Measurements from ENCODE around the gene TSPAN1. TPM values are rescaled to one million over a fixed set of nuclear protein-coding genes. Genes with fewer than 3 reads are reported as not detected.
A peak's percentile ranks its signal among the peaks of the same experiment; 100 is the strongest.

TSPAN1 gene
- total RNA-seq, 1 donor: not detected

- Histone ChIP-seq H3K27me3 (ENCODE audit: insufficient read depth, low read length) (no peaks in the 10 kb centered on the region), H3K4me3 (ENCODE audit: low read length) (no peak overlapping the region), H3K9me3 (ENCODE audit: low read depth, low read length) (no peaks in the 10 kb centered on the region), H3K4me1 (ENCODE audit: insufficient read depth, low read length) (no peaks in the 10 kb centered on the region)
Measured at GRCh38 chr1:46152016-46152415, 22.9 kb upstream of the TSPAN1 start.

DNA sequence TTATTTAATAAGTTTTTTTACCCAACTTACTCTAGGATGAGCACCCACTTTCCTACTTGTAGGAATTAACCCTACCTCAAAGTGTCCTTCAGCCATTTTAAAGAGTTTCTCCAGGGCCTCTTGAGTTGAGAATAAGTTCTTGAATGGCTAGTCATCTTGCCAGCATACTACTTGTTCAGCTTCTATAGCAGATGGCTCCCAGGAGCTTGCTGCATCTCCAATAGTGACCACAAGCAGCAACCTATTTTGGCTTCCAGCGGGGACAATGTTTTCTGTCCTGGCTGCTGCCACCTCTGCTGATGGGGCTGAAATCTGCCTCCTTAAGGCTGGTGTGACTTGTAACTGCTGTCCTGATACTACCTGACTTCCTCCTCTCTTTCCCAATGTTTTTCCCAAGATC lies 21.7 kb upstream of the TSPAN1 start:
- H3K4me1 ChIP-seq (ENCODE audit: insufficient read depth, low read length): no peaks in the 10 kb centered on the region
- no peaks in the 10 kb centered on the region for H3K9me3 ChIP-seq (ENCODE audit: low read depth, low read length)
- H3K27me3 ChIP-seq (ENCODE audit: insufficient read depth, low read length): no peaks in the 10 kb centered on the region
- H3K4me3 ChIP-seq (ENCODE audit: low read length): no peak overlapping the region

DNA sequence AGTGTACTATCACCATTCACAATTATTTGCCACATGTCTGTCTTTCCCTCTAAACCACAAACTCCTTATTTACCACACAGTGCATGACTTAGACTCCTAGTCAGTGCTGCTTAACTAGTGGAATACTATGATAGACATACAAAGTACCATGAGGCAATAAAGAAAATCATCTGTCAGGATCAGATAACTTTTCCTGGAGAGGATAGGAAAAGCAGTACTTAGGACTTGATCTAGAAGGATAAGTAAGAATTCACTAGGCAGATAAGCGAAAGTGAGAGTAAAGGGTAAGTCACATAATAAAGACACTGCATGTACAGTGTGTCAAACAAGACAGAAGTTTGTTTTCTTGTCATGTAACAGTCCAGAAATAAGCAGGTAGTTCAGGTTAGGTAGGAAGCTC lies 21.2 kb upstream of the TSPAN1 start:
- no peaks in the 10 kb centered on the region for H3K9me3 ChIP-seq (ENCODE audit: low read depth, low read length)

GRCh38 chr1:46157916-46158311 lies 17.0 kb upstream of the TSPAN1 start:
- Histone ChIP-seq H3K4me3 (ENCODE audit: low read length) (no peak overlapping the region), H3K27me3 (ENCODE audit: insufficient read depth, low read length) (no peaks in the 10 kb centered on the region), H3K9me3 (ENCODE audit: low read depth, low read length) (no peaks in the 10 kb centered on the region), H3K4me1 (ENCODE audit: insufficient read depth, low read length) (no peaks in the 10 kb centered on the region)

More for the DNA sequence above, 21.2 kb upstream of the TSPAN1 start:
- Histone ChIP-seq H3K4me1 (ENCODE audit: insufficient read depth, low read length) (no peaks in the 10 kb centered on the region), H3K27me3 (ENCODE audit: insufficient read depth, low read length) (no peaks in the 10 kb centered on the region), H3K4me3 (ENCODE audit: low read length) (no peak overlapping the region)

- Histone ChIP-seq H3K27me3 (ENCODE audit: insufficient read depth, low read length) (no peaks in the 10 kb centered on the region), H3K9me3 (ENCODE audit: low read depth, low read length) (no peaks in the 10 kb centered on the region), H3K4me1 (ENCODE audit: insufficient read depth, low read length) (no peaks in the 10 kb centered on the region), H3K4me3 (ENCODE audit: low read length) (no peak overlapping the region)
Measured at GRCh38 chr1:46158312-46159281, 16.3 kb upstream of the TSPAN1 start.

DNA sequence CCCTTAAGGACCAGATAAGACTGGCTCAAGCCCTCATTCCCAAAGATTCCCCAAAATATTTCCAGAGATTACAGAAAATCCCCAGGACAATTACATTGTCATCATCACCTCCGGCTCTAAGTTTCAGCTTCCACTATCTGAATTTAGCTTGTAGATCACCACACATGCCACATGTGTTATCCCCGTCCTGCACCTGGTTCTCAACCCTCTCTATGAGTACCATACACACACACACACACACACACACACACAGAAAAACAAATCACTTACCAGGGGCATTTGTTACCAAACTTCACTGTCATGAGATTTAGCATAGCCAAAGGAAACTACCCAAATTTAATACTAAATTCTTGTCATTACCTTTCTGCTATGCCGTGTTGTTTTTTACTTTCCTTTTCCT lies 15.4 kb upstream of the TSPAN1 start:
- no peaks in the 10 kb centered on the region for H3K27me3 ChIP-seq (ENCODE audit: insufficient read depth, low read length)
- no peak overlapping the region for H3K4me3 ChIP-seq (ENCODE audit: low read length)
- no peaks in the 10 kb centered on the region for H3K9me3 ChIP-seq (ENCODE audit: low read depth, low read length)
- no peaks in the 10 kb centered on the region for H3K4me1 ChIP-seq (ENCODE audit: insufficient read depth, low read length)

- Histone ChIP-seq H3K9me3 (ENCODE audit: low read depth, low read length) (no peaks in the 10 kb centered on the region), H3K4me1 (ENCODE audit: insufficient read depth, low read length) (no peaks in the 10 kb centered on the region), H3K27me3 (ENCODE audit: insufficient read depth, low read length) (no peaks in the 10 kb centered on the region), H3K4me3 (ENCODE audit: low read length) (no peak overlapping the region)
Measured at GRCh38 chr1:46160212-46160611, 14.7 kb upstream of the TSPAN1 start.

- peaks cover 16% of the 10 kb centered on the region for H3K4me1 ChIP-seq (ENCODE audit: insufficient read depth, low read length)
- H3K4me3 ChIP-seq (ENCODE audit: low read length): peak overlapping the region; percentile 38
- H3K9me3 ChIP-seq (ENCODE audit: low read depth, low read length): no peaks in the 10 kb centered on the region
- peaks cover 4% of the 10 kb centered on the region for H3K27me3 ChIP-seq (ENCODE audit: insufficient read depth, low read length)
Measured at GRCh38 chr1:46166521-46167462, 8.1 kb upstream of the TSPAN1 start.

DNA sequence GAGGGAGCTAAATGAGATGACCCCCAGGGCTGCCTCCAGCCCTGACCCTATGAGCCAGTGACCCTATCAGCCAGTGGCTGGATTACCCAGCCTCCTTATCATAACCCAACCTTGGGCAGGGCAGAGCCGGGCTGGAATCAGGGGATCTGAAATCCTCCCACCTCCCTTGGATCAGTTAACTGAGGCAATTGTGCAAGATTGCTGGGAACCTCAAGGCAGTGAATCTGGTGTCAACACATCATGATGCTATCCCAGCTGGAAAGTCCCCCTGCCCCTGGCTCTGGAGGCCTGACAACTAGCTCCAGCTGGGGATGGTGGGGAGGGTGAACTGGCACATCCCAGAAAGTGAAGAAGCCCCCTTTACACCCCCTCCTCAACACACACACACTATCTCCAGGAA lies 6.4 kb upstream of the TSPAN1 start:
- Histone ChIP-seq H3K4me3 (ENCODE audit: low read length) (no peak overlapping the region), H3K27me3 (ENCODE audit: insufficient read depth, low read length) (peaks cover 4% of the 10 kb centered on the region), H3K4me1 (ENCODE audit: insufficient read depth, low read length) (peaks cover 16% of the 10 kb centered on the region)

GRCh38 chr1:46169811-46170454 lies 5.0 kb upstream of the TSPAN1 start:
- no peak overlapping the region for H3K4me3 ChIP-seq (ENCODE audit: low read length)
- peaks cover 4% of the 10 kb centered on the region for H3K27me3 ChIP-seq (ENCODE audit: insufficient read depth, low read length)
- H3K4me1 ChIP-seq (ENCODE audit: insufficient read depth, low read length): peaks cover 16% of the 10 kb centered on the region
- no peaks in the 10 kb centered on the region for H3K9me3 ChIP-seq (ENCODE audit: low read depth, low read length)

More for the DNA sequence above, 6.4 kb upstream of the TSPAN1 start:
- no peaks in the 10 kb centered on the region for H3K9me3 ChIP-seq (ENCODE audit: low read depth, low read length)

DNA sequence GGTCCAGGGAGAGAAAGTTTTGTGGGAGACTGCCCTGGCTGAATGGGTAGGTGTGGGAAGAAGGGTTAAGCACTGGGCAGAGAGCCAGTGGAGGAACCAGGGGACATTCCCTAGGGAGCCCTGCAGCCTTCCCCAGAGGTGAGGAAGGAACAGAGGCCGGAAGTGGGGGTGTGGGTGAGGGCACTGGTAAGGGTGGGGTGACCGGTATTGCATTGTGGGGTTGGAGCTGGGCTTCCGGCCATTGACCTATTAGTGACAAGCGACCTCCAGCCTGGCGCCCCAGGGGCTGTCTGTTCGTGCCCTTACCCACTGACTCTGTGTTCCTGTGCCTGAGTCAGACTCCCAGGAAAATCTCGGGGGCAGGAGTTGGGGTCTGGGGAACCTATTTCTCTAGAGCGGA lies 3.5 kb upstream of the TSPAN1 start:
- H3K4me3 ChIP-seq (ENCODE audit: low read length): no peak overlapping the region
- peaks cover 13% of the 10 kb centered on the region for H3K4me1 ChIP-seq (ENCODE audit: insufficient read depth, low read length)
- H3K27me3 ChIP-seq (ENCODE audit: insufficient read depth, low read length): peaks cover 4% of the 10 kb centered on the region
- H3K9me3 ChIP-seq (ENCODE audit: low read depth, low read length): no peaks in the 10 kb centered on the region

- no peak overlapping the region for H3K4me3 ChIP-seq (ENCODE audit: low read length)
- H3K27me3 ChIP-seq (ENCODE audit: insufficient read depth, low read length): peaks cover 4% of the 10 kb centered on the region
- no peaks in the 10 kb centered on the region for H3K9me3 ChIP-seq (ENCODE audit: low read depth, low read length)
- H3K4me1 ChIP-seq (ENCODE audit: insufficient read depth, low read length): peaks cover 8% of the 10 kb centered on the region
Measured at GRCh38 chr1:46171871-46172270, 3.0 kb upstream of the TSPAN1 start.

DNA sequence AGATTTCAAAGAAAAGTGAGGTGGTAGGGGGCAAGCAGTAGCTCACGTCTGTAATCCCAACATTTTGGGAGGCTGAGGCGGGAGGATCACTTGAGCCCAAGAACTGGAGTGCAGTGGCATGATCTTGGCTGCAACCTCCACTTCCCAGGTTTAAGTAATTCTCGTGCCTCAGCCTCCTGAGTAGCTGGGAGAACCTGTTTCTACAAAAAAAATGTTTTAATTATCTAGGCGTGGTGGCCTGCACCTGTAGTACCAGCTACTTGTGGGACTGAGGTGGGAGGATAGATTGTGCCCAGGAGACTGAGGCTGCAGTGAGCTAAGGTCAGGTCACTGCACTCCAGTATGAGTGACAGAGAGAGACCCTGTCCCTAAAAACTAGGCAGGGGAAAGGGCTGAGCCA lies 2.6 kb upstream of the TSPAN1 start:
- H3K9me3 ChIP-seq (ENCODE audit: low read depth, low read length): no peaks in the 10 kb centered on the region
- peaks cover 3% of the 10 kb centered on the region for H3K4me1 ChIP-seq (ENCODE audit: insufficient read depth, low read length)
- H3K4me3 ChIP-seq (ENCODE audit: low read length): no peak overlapping the region
- peaks cover 2% of the 10 kb centered on the region for H3K27me3 ChIP-seq (ENCODE audit: insufficient read depth, low read length)

DNA sequence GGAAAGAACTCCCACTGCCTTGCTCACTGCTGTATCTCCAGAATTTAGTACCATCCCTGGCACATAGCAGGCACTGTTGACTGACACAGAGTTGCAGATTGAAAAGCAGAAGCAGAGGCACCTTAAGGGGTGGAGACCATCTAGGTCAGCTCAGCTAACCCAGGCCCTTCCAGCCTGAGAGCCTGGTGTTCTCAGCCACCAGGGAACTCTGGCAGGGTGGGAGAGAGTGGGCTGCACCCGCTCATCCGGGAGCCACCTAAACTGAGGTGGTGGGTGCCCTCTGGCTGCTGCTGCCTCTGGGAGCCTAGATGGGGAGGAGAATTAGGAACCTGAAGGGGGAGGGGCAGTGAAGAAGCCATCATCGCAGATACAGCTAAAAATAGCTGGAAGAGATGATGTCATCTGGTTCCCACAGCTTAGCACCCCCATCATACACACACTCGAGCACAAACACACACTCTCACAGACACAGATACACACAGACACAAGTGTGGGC lies 1.5 kb upstream of the TSPAN1 start:
- Histone ChIP-seq H3K9me3 (ENCODE audit: low read depth, low read length) (no peaks in the 10 kb centered on the region), H3K4me3 (ENCODE audit: low read length) (no peak overlapping the region), H3K27me3 (ENCODE audit: insufficient read depth, low read length) (no peaks in the 10 kb centered on the region), H3K4me1 (ENCODE audit: insufficient read depth, low read length) (no peaks in the 10 kb centered on the region)
